ENCODE results near the gene MBOAT7. TPM values are rescaled to one million over a fixed set of nuclear protein-coding genes. Genes with fewer than 3 reads are reported as not detected.

Gene MBOAT7
- total and polyA plus RNA-seq, 4 donors, result 10.3 to 31.5 (median 15.0) TPM

GRCh38 chr19:54147676-54148075 lies 41.7 kb downstream of the MBOAT7 start:
- Histone ChIP-seq H3K36me3 (ENCODE audit: control insufficient read depth in 4 of 4, insufficient read depth in 3 of 4, low read depth in 1 of 4, low read length in 3 of 4) (peaks cover 20 to 94% (median 64%) of the 10 kb centered on the region in 4 donors), H3K27me3 (ENCODE audit: control insufficient read depth in 4 of 4, insufficient read depth in 4 of 4, low read length in 3 of 4) (no peaks in the 10 kb centered on the region), H3K4me3 (ENCODE audit: low read depth in 1 of 3, low read length in 3 of 3) (no peak overlapping the region), H3K9me3 (ENCODE audit: control insufficient read depth in 4 of 4, low read length in 3 of 4) (no peaks in the 10 kb centered on the region), H3K27ac (ENCODE audit: low read depth in 1 of 2, low read length in 2 of 2) (no peak overlapping the region), H3K9ac (ENCODE audit: low read depth in 1 of 2, low read length in 2 of 2) (no peak overlapping the region), H3K4me1 (ENCODE audit: control insufficient read depth in 4 of 4, insufficient read depth in 4 of 4, low read length in 3 of 4) (no peaks in the 10 kb centered on the region)
- TF ChIP-seq CTCF (IDR thresholded peaks at IDR 0.05; ENCODE audit: low read depth, low read length, missing input control), result no peak
- TF ChIP-seq GABPA (IDR thresholded peaks at IDR 0.05 in 1 of 2, conservative IDR thresholded peaks at IDR 0.05 in 1 of 2), result no peak
- no peak for TF ChIP-seq JUND (IDR thresholded peaks at IDR 0.05)
- no peak for TF ChIP-seq SP1 (IDR thresholded peaks at IDR 0.05)
- TF ChIP-seq MAX (IDR thresholded peaks at IDR 0.05), result no peak
- no peak for TF ChIP-seq REST (IDR thresholded peaks at IDR 0.05)
- TF ChIP-seq YY1 (IDR thresholded peaks at IDR 0.05), result no peak
- TF ChIP-seq EGR1 (IDR thresholded peaks at IDR 0.05; ENCODE audit: low read depth in 2 of 2), result no peak
- no peak for TF ChIP-seq RAD21 (IDR thresholded peaks at IDR 0.05)
- no peak for TF ChIP-seq HNF4A (conservative IDR thresholded peaks at IDR 0.05)
- TF ChIP-seq RXRA (IDR thresholded peaks at IDR 0.05), result no peak
- TF ChIP-seq ATF3 (IDR thresholded peaks at IDR 0.05), result no peak
- no peak for TF ChIP-seq FOXA2 (IDR thresholded peaks at IDR 0.05)
- no peak for TF ChIP-seq FOXA1 (IDR thresholded peaks at IDR 0.05)
- TF ChIP-seq HNF4G (IDR thresholded peaks at IDR 0.05), result no peak
- no peak for TF ChIP-seq NR2F2 (IDR thresholded peaks at IDR 0.05)
- no peak for TF ChIP-seq TAF1 (conservative IDR thresholded peaks at IDR 0.05)
- no peak for TF ChIP-seq ZBTB33 (IDR thresholded peaks at IDR 0.05)
- 64% methylated on average over 3 of the region's 3 CpGs for WGBS
- DNase-seq (ENCODE audit: low spot score), result no peak
